ENCODE data around the gene PGAP2.
"Not testable (repeated sequence)": the region's sequence is repeated elsewhere in the genome, so short reads cannot be mapped to it uniquely, and the experiment has no call there.

PGAP2 gene

DNA sequence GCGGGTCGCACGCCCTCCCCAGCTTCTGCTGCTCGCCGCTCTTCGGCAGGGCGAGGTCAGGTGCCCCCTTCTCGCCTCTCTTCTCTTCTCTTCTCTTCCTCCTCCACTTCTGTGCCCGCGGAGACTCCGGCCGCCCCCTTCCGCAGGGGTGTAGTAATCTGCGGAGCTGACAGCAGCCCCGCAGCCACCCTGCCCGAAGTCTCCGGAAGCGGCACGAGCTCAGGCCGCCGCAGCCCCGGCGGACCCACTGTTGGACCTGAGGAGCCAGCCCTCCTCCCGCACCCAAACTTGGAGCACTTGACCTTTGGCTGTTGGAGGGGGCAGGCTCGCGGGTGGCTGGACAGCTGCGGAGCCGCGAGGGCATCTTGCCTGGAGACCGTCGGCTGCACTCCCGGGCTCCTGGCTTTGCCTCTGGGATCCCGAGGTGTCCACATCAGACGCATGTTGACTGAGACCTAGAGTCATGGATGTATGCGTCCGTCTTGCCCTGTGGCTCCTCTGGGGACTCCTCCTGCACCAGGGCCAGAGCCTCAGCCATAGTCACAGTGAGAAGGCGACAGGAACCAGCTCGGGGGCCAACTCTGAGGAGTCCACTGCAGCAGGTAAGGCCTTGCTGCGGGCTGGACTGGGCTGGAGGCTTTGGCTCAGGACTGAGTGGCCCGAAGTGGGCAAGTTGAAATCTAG is 47.6 kb downstream of the PGAP2 start:
- Histone ChIP-seq H2AFZ (ENCODE audit: low read length, unreplicated experiment) (peak overlapping the region; percentile 84), H3K27me3 (ENCODE audit: insufficient read depth, low read length) (no peaks in the 10 kb centered on the region), H3K27ac (ENCODE audit: low read depth, low read length) (no peak overlapping the region), H3K36me3 (ENCODE audit: insufficient read depth, low read length) (no peaks in the 10 kb centered on the region), H3K79me2 (ENCODE audit: control insufficient read depth, insufficient read depth, low read length, unreplicated experiment) (peaks cover 46% of the 10 kb centered on the region), H3K4me1 (ENCODE audit: control insufficient read depth, insufficient read depth, low read length, unreplicated experiment) (peaks cover 40% of the 10 kb centered on the region), H3K4me3 (ENCODE audit: low read depth, low read length) (peak overlapping the region; percentile 85)

- H3K36me3 ChIP-seq (ENCODE audit: insufficient read depth, low read length), result no peaks in the 10 kb centered on the region
- peaks cover 53% of the 10 kb centered on the region for H3K79me2 ChIP-seq (ENCODE audit: control insufficient read depth, insufficient read depth, low read length, unreplicated experiment)
- H3K27ac ChIP-seq (ENCODE audit: low read depth, low read length), result no peak overlapping the region
- H3K27me3 ChIP-seq (ENCODE audit: insufficient read depth, low read length), result no peaks in the 10 kb centered on the region
- H2AFZ ChIP-seq (ENCODE audit: low read length, unreplicated experiment), result no peak overlapping the region
- peak overlapping the region; percentile 85 for H3K4me3 ChIP-seq (ENCODE audit: low read depth, low read length)
- peaks cover 47% of the 10 kb centered on the region for H3K4me1 ChIP-seq (ENCODE audit: control insufficient read depth, insufficient read depth, low read length, unreplicated experiment)
Measured at GRCh38 chr11:3856856-3857553, 48.6 kb downstream of the PGAP2 start.

GRCh38 chr11:3857628-3858027 is 49.3 kb downstream of the PGAP2 start:
- no peaks in the 10 kb centered on the region for H3K36me3 ChIP-seq (ENCODE audit: insufficient read depth, low read length)
- H3K4me3 ChIP-seq (ENCODE audit: low read depth, low read length), result peak overlapping the region; percentile 85
- no peak overlapping the region for H2AFZ ChIP-seq (ENCODE audit: low read length, unreplicated experiment)
- peaks cover 47% of the 10 kb centered on the region for H3K4me1 ChIP-seq (ENCODE audit: control insufficient read depth, insufficient read depth, low read length, unreplicated experiment)
- no peak overlapping the region for H3K27ac ChIP-seq (ENCODE audit: low read depth, low read length)
- peaks cover 58% of the 10 kb centered on the region for H3K79me2 ChIP-seq (ENCODE audit: control insufficient read depth, insufficient read depth, low read length, unreplicated experiment)
- no peaks in the 10 kb centered on the region for H3K27me3 ChIP-seq (ENCODE audit: insufficient read depth, low read length)

DNA sequence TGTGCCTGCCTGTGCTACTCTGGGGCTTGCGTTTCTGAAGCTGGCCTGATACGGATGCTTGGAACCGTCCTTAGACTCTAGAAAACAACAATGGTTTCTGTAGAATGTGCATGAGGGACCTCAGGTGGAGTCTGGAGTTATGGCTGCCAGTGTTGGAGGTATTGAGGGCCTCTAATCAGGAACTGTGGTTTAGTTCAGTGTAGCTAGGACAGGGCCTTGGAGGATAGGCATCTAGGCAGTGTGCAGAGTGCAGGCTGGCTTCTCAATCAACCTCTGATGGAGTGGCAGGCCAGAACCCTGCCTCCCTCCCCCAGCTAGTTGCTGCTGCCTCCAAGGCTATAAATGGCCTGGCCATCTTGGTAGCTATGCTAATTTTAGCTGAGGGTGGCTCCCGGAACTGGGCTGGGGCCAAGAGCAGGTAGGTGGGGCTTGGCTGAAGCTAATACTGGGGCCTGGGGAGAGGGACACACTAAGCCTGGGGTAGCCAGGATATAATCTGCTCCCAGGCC is 51.1 kb downstream of the PGAP2 start:
- no peak overlapping the region for H3K4me3 ChIP-seq (ENCODE audit: low read depth, low read length)
- no peak overlapping the region for H3K27ac ChIP-seq (ENCODE audit: low read depth, low read length)
- no peaks in the 10 kb centered on the region for H3K27me3 ChIP-seq (ENCODE audit: insufficient read depth, low read length)
- H3K36me3 ChIP-seq (ENCODE audit: insufficient read depth, low read length), result no peaks in the 10 kb centered on the region
- peaks cover 68% of the 10 kb centered on the region for H3K79me2 ChIP-seq (ENCODE audit: control insufficient read depth, insufficient read depth, low read length, unreplicated experiment)
- H3K4me1 ChIP-seq (ENCODE audit: control insufficient read depth, insufficient read depth, low read length, unreplicated experiment), result peaks cover 44% of the 10 kb centered on the region
- H2AFZ ChIP-seq (ENCODE audit: low read length, unreplicated experiment), result no peak overlapping the region

GRCh38 chr11:3860375-3860774 is 52.0 kb downstream of the PGAP2 start:
- no peak overlapping the region for H3K27ac ChIP-seq (ENCODE audit: low read depth, low read length)
- H3K4me3 ChIP-seq (ENCODE audit: low read depth, low read length), result no peak overlapping the region
- no peak overlapping the region for H2AFZ ChIP-seq (ENCODE audit: low read length, unreplicated experiment)
- no peaks in the 10 kb centered on the region for H3K27me3 ChIP-seq (ENCODE audit: insufficient read depth, low read length)
- H3K4me1 ChIP-seq (ENCODE audit: control insufficient read depth, insufficient read depth, low read length, unreplicated experiment), result peaks cover 49% of the 10 kb centered on the region
- H3K79me2 ChIP-seq (ENCODE audit: control insufficient read depth, insufficient read depth, low read length, unreplicated experiment), result peaks cover 73% of the 10 kb centered on the region
- H3K36me3 ChIP-seq (ENCODE audit: insufficient read depth, low read length), result no peaks in the 10 kb centered on the region

DNA sequence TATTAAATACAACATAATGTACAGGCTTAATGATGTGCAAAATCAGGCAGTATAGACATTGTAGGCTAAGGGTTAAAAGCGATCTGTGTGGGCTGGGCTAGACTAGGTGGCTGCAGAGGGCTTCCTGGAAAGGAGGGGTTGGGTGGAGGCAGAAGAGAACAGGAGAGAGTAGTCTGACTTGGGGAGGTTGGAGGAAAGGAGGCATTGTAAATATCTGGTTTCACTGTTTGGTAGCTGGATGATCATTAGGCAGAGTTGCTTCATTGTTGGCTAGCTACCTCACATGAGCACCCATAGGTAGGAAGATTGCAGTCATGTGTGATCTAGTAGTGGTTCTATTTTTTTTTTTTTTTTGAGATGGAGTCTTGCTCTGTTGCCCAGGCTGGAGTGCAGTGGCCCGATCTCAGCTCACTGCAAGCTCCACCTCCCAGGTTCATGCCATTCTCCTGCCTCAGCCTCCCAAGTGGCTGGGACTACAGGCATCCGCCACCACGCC is 52.6 kb downstream of the PGAP2 start:
- not testable (repeated sequence) for H3K27me3 ChIP-seq (ENCODE audit: insufficient read depth, low read length); H2AFZ ChIP-seq (ENCODE audit: low read length, unreplicated experiment); H3K4me3 ChIP-seq (ENCODE audit: low read depth, low read length); H3K36me3 ChIP-seq (ENCODE audit: insufficient read depth, low read length); H3K27ac ChIP-seq (ENCODE audit: low read depth, low read length)
- Histone ChIP-seq H3K79me2 (ENCODE audit: control insufficient read depth, insufficient read depth, low read length, unreplicated experiment) (peaks cover 70% of the 10 kb centered on the region), H3K4me1 (ENCODE audit: control insufficient read depth, insufficient read depth, low read length, unreplicated experiment) (peaks cover 54% of the 10 kb centered on the region)

DNA sequence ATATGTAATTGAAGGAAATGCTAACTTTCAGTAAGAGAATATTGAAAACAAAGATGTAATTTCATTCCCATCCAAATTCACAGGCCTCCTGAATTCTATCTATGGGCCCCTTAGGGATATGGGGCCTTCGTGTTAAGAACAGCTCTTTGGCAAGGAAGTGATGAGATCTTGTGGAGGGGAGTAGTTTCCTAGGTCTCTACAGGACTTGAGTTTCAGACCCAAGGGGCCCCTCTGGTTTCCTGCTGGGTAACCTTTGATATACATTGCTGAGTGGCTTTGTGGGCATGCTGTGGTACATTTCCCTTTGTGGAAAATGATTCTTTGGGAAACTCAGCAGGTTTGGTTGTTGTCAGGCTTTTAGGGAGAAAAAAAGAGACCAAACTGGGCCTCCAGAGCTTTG is 53.3 kb downstream of the PGAP2 start:
- Histone ChIP-seq H3K79me2 (ENCODE audit: control insufficient read depth, insufficient read depth, low read length, unreplicated experiment) (peaks cover 63% of the 10 kb centered on the region), H3K4me3 (ENCODE audit: low read depth, low read length) (peak overlapping the region; percentile 38; the same call in 1 of the 2 replicates), H3K27ac (ENCODE audit: low read depth, low read length) (peak overlapping the region; percentile 47), H3K27me3 (ENCODE audit: insufficient read depth, low read length) (no peaks in the 10 kb centered on the region), H3K36me3 (ENCODE audit: insufficient read depth, low read length) (no peaks in the 10 kb centered on the region), H3K4me1 (ENCODE audit: control insufficient read depth, insufficient read depth, low read length, unreplicated experiment) (peaks cover 60% of the 10 kb centered on the region), H2AFZ (ENCODE audit: low read length, unreplicated experiment) (no peak overlapping the region)

GRCh38 chr11:3865388-3866193 is 57.2 kb downstream of the PGAP2 start:
- Histone ChIP-seq H3K36me3 (ENCODE audit: insufficient read depth, low read length) (no peaks in the 10 kb centered on the region), H3K4me3 (ENCODE audit: low read depth, low read length) (peak overlapping the region; percentile 27; the same call in 1 of the 2 replicates), H3K4me1 (ENCODE audit: control insufficient read depth, insufficient read depth, low read length, unreplicated experiment) (peaks cover 37% of the 10 kb centered on the region), H3K27me3 (ENCODE audit: insufficient read depth, low read length) (no peaks in the 10 kb centered on the region), H3K79me2 (ENCODE audit: control insufficient read depth, insufficient read depth, low read length, unreplicated experiment) (peaks cover 45% of the 10 kb centered on the region), H2AFZ (ENCODE audit: low read length, unreplicated experiment) (no peak overlapping the region), H3K27ac (ENCODE audit: low read depth, low read length) (peak overlapping the region; percentile 69)

GRCh38 chr11:3866206-3866605 is 57.8 kb downstream of the PGAP2 start:
- Histone ChIP-seq H3K4me3 (ENCODE audit: low read depth, low read length) (peak overlapping the region; percentile 27; the same call in 1 of the 2 replicates), H3K27ac (ENCODE audit: low read depth, low read length) (peak overlapping the region; percentile 69)

DNA sequence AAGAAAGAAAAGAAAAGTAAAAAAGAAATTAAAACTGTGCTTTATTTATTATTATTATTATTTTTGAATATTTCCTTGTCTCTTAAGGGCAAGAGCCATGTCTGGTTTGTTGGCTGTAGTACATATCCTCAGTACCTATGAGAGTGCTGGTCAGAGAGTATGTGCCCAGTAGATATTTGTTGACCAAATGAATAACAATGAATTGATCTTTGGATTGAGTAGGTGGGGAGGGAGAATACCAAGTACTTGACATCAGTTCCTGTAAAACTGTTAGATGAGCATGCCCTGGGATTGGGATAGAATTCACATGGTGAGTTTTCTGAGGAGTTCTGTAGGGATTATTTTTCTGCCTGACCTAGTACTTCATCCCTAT is 58.5 kb downstream of the PGAP2 start:
- Histone ChIP-seq H3K4me3 (ENCODE audit: low read depth, low read length) (no peak overlapping the region), H3K27me3 (ENCODE audit: insufficient read depth, low read length) (no peaks in the 10 kb centered on the region), H3K4me1 (ENCODE audit: control insufficient read depth, insufficient read depth, low read length, unreplicated experiment) (peaks cover 28% of the 10 kb centered on the region), H3K79me2 (ENCODE audit: control insufficient read depth, insufficient read depth, low read length, unreplicated experiment) (peaks cover 36% of the 10 kb centered on the region), H3K36me3 (ENCODE audit: insufficient read depth, low read length) (no peaks in the 10 kb centered on the region), H3K27ac (ENCODE audit: low read depth, low read length) (no peak overlapping the region), H2AFZ (ENCODE audit: low read length, unreplicated experiment) (no peak overlapping the region)

More at GRCh38 chr11:3866206-3866605, 57.8 kb downstream of the PGAP2 start:
- Histone ChIP-seq H3K79me2 (ENCODE audit: control insufficient read depth, insufficient read depth, low read length, unreplicated experiment) (peaks cover 40% of the 10 kb centered on the region), H2AFZ (ENCODE audit: low read length, unreplicated experiment) (no peak overlapping the region), H3K4me1 (ENCODE audit: control insufficient read depth, insufficient read depth, low read length, unreplicated experiment) (peaks cover 34% of the 10 kb centered on the region), H3K27me3 (ENCODE audit: insufficient read depth, low read length) (no peaks in the 10 kb centered on the region), H3K36me3 (ENCODE audit: insufficient read depth, low read length) (no peaks in the 10 kb centered on the region)
